HG02885 (cell line): ENCODE measurements around the gene MZB1.
"Not testable (repeated sequence)": the region's sequence is repeated elsewhere in the genome, so short reads cannot be mapped to it uniquely, and the experiment has no call there.

Experiments used
- ATAC-seq: cut with Tn5 transposase; IDR thresholded peaks from one replicate; pipeline ENCODE4 v1.9.1; 2021; ENCODE audit warnings: mild to moderate bottlenecking; ENCODE audit not compliant: unreplicated experiment, poor library complexity

MZB1 gene

GRCh38 chr5:139393497-139394122 is 3.9 kb upstream of the MZB1 start:
- ATAC-seq, result no peak

GRCh38 chr5:139392678-139393496 is 3.2 kb upstream of the MZB1 start:
- peak; percentile 54 for ATAC-seq

- no peak for ATAC-seq
Observed at GRCh38 chr5:139392324-139392677, 2.6 kb upstream of the MZB1 start.

- peak; percentile 0 for ATAC-seq
Observed at GRCh38 chr5:139391570-139392323, 2.0 kb upstream of the MZB1 start.

GRCh38 chr5:139390639-139391569 is 1.2 kb upstream of the MZB1 start:
- no peak for ATAC-seq

- no peak for ATAC-seq
Observed at GRCh38 chr5:139388198-139388821, 1.4 kb downstream of the MZB1 start.

GRCh38 chr5:139387611-139388197 is 2.0 kb downstream of the MZB1 start:
- ATAC-seq, result no peak

GRCh38 chr5:139386956-139387355 is 2.8 kb downstream of the MZB1 start:
- not testable (repeated sequence) for ATAC-seq

- no peak for ATAC-seq
Observed at GRCh38 chr5:139386050-139386438, 3.7 kb downstream of the MZB1 start.

- no peak for ATAC-seq
Observed at GRCh38 chr5:139385061-139386049, 4.4 kb downstream of the MZB1 start.

GRCh38 chr5:139384591-139385051 is 5.1 kb downstream of the MZB1 start:
- no peak for ATAC-seq

- no peak for ATAC-seq
Observed at GRCh38 chr5:139383993-139384590, 5.6 kb downstream of the MZB1 start.

- ATAC-seq, result no peak
Observed at GRCh38 chr5:139383275-139383992, 6.3 kb downstream of the MZB1 start, which contains the start of gene SLC23A1. Gene SLC23A1 (minus strand): TSS chr5:139383297. CDS start chr5:139383253, 44 bp downstream.

- no peak for ATAC-seq
Observed at GRCh38 chr5:139382807-139383206, 6.9 kb downstream of the MZB1 start.

GRCh38 chr5:139381837-139382761 is 7.6 kb downstream of the MZB1 start:
- no peak for ATAC-seq
